Left ventricle myocardium inferior (tissue), 1 donor: Measurements from ENCODE around the gene ATXN3. TPM values are rescaled to one million over a fixed set of nuclear protein-coding genes. Genes with fewer than 3 reads are reported as not detected.
A peak's percentile ranks its signal among the peaks of the same experiment; 100 is the strongest.
"Not testable (repeated sequence)": the region's sequence is repeated elsewhere in the genome, so short reads cannot be mapped to it uniquely, and the experiment has no call there.

Source experiments
- DNase-seq: peaks from one replicate; pipeline ENCODE4 v3.0.0-alpha.2; 2020
- H3K27ac ChIP-seq: fragments of 200-600 bp; replicated peaks from 2 replicates; pipeline ENCODE4 v1.8.0; 2021
- H3K27me3 ChIP-seq: fragments of 200-600 bp; 2 replicates; pipeline ENCODE4 v1.8.0; 2021; ENCODE audit warnings: low read depth
- H3K36me3 ChIP-seq: fragments of 200-600 bp; 2 replicates; pipeline ENCODE4 v1.8.0; 2021
- H3K4me1 ChIP-seq: fragments of 200-600 bp; 2 replicates; pipeline ENCODE4 v1.8.0; 2021
- H3K4me3 ChIP-seq: fragments of 200-600 bp; 2 replicates; pipeline ENCODE4 v1.8.0; 2021; ENCODE audit warnings: mild to moderate bottlenecking, moderate library complexity
- H3K9me3 ChIP-seq: fragments of 200-600 bp; replicated peaks from 2 replicates; pipeline ENCODE4 v1.8.0; 2021
- intact Hi-C: fragments of 100-400 bp; cut with micrococcal nuclease; formaldehyde crosslinking; loops from one replicate; pipeline ENCODE4 v1.11.0; 2022
- total RNA-seq: library from RNA; stranded (reverse); fragmentation: NEBNext Ultra II Directional; extraction: Animal tissue kit (Norgen Biotek cat#: 25700); gene quantifications from one replicate; pipeline ENCODE4 v1.2.1, GENCODE V29; 2021
- TF ChIP-seq, protein P1 (sequence below): fragments of 200-600 bp; IDR thresholded peaks from 2 replicates; pipeline ENCODE4 v1.8.0; 2021; ENCODE audit warnings: antibody characterized with exemption, mild to moderate bottlenecking, borderline replicate concordance
- donor health status: DM: no; HTN: yes; CAD: no; lungs with severe emphysema.

ATXN3 gene
- total RNA-seq, 1 donor from 2014 or later = 15.7 TPM

DNA sequence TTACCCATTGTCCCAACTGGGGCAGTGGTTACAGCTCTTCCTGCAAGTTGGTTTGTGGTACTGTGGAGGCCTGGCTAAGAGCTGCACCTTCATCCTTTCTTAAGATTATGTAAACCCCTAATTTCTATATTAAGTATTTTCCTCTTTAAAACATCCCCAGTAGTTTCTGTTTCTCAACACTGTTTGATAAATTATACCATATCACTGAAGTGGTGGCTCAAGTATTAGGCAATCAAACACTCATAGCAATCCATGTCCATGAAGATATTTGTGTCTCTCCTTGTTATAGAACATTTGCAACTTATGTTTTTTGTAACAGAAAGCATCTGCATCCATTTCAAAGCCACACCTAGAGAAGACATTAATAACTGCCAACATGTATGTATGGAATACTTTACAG is 31.8 kb downstream of the ATXN3 start:
- TF ChIP-seq, protein P1, sequence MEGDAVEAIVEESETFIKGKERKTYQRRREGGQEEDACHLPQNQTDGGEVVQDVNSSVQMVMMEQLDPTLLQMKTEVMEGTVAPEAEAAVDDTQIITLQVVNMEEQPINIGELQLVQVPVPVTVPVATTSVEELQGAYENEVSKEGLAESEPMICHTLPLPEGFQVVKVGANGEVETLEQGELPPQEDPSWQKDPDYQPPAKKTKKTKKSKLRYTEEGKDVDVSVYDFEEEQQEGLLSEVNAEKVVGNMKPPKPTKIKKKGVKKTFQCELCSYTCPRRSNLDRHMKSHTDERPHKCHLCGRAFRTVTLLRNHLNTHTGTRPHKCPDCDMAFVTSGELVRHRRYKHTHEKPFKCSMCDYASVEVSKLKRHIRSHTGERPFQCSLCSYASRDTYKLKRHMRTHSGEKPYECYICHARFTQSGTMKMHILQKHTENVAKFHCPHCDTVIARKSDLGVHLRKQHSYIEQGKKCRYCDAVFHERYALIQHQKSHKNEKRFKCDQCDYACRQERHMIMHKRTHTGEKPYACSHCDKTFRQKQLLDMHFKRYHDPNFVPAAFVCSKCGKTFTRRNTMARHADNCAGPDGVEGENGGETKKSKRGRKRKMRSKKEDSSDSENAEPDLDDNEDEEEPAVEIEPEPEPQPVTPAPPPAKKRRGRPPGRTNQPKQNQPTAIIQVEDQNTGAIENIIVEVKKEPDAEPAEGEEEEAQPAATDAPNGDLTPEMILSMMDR = no peak
- no peak overlapping the region for H3K27ac ChIP-seq
- H3K27me3 ChIP-seq = no peaks in the 10 kb centered on the region
- intact Hi-C loops = no loop called here
- no peak overlapping the region for H3K4me3 ChIP-seq
- H3K4me1 ChIP-seq = no peaks in the 10 kb centered on the region
- no peak for DNase-seq
- no peaks in the 10 kb centered on the region for H3K9me3 ChIP-seq
- peaks cover 86% of the 10 kb centered on the region for H3K36me3 ChIP-seq

DNA sequence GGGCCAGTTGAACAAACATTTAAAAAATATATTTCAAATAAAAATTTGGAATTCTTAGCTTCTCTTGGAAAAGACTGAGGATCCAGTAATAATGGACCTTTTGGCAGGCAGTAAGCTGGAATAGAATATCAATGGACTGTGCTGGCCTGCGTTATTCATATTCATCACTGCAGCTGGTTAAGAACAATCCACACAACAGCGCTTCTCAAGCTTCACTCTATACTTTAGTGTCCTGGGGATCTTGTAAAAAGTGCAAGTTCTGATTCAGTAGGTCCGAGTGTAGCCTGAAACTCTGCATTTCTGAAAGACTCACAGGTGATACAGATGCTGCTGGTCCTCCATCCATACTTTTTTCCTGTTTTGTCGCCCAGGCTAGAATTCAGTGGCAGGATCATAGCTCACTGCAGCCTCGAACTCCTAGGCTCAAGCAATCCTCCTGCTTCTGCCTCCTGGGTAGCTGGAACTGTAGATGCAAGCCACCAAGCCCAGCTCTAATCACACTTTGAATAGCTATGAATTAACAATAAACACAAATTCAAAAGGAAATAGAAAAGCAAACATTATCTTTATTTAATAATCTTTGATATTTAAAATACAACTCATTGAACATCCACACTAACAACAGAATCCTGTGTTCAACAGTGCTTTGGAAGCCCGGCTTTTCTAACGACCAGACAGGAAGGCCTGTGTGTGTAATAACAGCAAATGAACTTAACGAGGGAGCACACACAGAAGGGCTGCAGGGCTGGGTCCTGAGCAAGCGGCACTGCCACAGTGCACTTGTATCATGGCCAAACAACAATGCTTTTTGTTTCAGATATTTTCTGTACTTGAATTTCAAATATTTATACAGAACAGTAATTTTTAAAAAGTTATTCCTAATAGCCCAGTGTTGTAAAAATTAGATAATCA is 48.1 kb downstream of the ATXN3 start:
- no peak for DNase-seq
- Histone ChIP-seq H3K4me3 (no peak overlapping the region), H3K4me1 (no peaks in the 10 kb centered on the region), H3K36me3 (peaks cover 7% of the 10 kb centered on the region), H3K27me3 (no peaks in the 10 kb centered on the region), H3K27ac (no peak overlapping the region), H3K9me3 (no peaks in the 10 kb centered on the region)
- TF ChIP-seq, protein P1 = no peak
- intact Hi-C loops = no loop called here

DNA sequence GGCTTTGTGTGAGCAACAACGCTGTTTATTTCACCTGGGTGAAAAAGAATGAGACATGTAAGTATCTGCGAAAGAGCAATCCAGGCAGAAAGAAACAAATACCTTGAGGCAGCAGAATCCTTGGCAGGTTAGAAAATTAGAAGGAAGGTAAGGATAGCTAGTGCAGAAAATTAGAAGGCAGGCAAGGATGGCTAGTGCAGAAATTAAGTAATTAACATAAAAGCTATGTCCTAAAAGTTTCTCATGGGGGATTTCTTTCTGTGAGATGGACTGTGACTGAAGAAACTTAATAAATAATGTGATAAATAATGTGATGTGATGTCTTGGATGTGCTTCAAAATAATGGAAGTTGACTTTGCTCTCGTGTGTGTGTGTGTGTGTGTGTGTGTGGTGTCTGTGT is 56.6 kb downstream of the ATXN3 start:
- TF ChIP-seq, protein P1 = no peak

DNA sequence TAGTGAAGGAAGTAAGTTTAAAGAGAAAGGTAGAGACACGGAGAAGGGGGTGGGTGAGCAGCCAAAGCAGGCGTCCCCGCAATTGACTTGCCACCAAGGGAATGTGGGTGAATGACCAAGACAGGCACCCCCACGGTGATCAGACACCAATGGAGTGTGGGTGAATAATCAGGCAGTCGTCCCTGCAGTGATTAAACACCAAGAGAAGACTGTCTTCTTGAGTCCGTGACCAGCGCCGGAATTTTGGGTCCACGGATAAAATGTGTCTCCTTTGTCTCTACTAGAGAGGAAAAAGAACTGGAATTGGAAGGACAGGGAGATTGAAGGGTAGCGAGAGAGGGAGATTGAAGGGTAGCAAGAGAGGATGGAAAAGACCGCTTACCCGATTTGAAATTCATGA is 57.2 kb downstream of the ATXN3 start:
- H3K4me3 ChIP-seq, intact Hi-C loops, H3K27ac ChIP-seq, H3K4me1 ChIP-seq, DNase-seq, H3K27me3 ChIP-seq, H3K9me3 ChIP-seq: not testable (repeated sequence)
- H3K36me3 ChIP-seq = peaks cover 32% of the 10 kb centered on the region

More for the DNA sequence above, 56.6 kb downstream of the ATXN3 start:
- Histone ChIP-seq H3K9me3 (peaks cover 5% of the 10 kb centered on the region), H3K36me3 (peaks cover 32% of the 10 kb centered on the region), H3K4me1 (no peaks in the 10 kb centered on the region), H3K27me3 (no peaks in the 10 kb centered on the region), H3K27ac (no peak overlapping the region), H3K4me3 (no peak overlapping the region)
- no peak for DNase-seq
- intact Hi-C loops = no loop called here

DNA sequence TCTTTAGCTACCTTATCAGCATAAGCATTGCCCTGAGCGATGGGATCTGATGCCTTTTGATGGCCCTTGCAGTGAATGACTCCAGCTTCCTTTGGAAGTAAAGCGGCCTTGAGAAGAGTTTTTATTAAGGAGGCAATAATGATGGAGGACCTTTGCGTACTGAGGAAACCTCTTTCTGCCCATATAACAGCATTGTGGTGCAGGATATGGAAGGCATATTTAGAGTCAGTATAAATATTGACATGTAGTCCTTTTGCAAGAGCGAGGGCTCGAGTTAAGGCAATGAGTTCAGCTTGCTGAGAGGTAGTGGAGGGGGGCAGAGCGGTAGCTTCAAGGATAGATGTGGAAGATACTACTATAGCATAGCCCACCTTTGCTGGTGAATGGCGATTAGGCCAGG is 60.5 kb downstream of the ATXN3 start:
- H3K4me3 ChIP-seq, H3K4me1 ChIP-seq, DNase-seq, H3K27me3 ChIP-seq, intact Hi-C loops, H3K27ac ChIP-seq, H3K9me3 ChIP-seq: not testable (repeated sequence)
- H3K36me3 ChIP-seq = peaks cover 38% of the 10 kb centered on the region

DNA sequence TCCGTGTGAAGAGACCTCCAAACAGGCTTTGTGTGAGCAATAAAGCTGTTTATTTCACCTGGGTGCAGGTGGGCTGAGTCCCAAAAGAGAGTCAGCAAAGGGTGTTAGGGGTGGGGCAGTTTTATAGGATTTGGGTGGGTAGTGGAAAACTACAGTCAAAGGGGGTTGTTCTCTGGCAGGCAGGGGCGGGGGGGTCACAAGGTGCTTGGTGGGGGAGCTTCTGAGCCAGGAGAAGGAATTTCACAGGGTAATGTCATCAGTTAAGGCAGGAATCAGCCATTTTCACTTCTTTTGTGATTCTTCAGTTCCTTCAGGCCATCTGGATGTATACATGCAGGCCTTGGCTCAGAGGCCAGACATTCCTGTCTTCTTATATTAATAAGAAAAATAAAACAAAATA is 64.6 kb downstream of the ATXN3 start:
- intact Hi-C loops = not testable (repeated sequence)

DNA sequence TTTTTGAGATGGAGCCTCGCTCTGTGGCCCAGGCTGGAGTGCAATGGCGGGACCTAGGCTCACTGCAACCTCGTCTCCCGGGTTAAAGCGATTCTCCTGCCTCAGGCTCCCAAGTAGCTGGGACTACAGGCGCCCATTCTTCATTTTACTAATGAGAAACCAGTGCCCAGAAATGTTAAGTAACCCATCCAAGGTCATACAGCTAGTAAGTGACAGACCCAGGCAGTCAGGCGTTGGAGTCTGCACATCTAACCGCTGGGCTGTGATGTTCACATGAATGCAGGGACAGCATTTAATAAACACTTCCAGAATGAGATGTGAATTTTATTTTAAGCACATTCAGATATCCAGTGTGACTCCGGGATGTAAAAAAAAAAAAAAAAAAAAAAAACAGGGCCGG is 65.2 kb downstream of the ATXN3 start:
- DNase-seq = no peak
- H3K4me3 ChIP-seq = peak overlapping the region; percentile 82
- H3K27me3 ChIP-seq = no peaks in the 10 kb centered on the region
- TF ChIP-seq, protein P1 = no peak
- intact Hi-C loops = no loop called here
- H3K27ac ChIP-seq = peak overlapping the region; percentile 99
- H3K4me1 ChIP-seq = peaks cover 53% of the 10 kb centered on the region
- H3K36me3 ChIP-seq = peaks cover 16% of the 10 kb centered on the region
- H3K9me3 ChIP-seq = no peaks in the 10 kb centered on the region

More for the DNA sequence above, 64.6 kb downstream of the ATXN3 start:
- H3K9me3 ChIP-seq, DNase-seq, H3K27ac ChIP-seq, H3K27me3 ChIP-seq, H3K4me3 ChIP-seq: not testable (repeated sequence)
- H3K4me1 ChIP-seq = peaks cover 47% of the 10 kb centered on the region
- H3K36me3 ChIP-seq = peaks cover 22% of the 10 kb centered on the region
